UCSD-AML1 (cell line): ENCODE measurements around the gene ATP1A1.

Experiments used
- DNase-seq: peaks from one replicate; lab custom pipeline; 2025; ENCODE audit not compliant: unreplicated experiment; lab: John Stamatoyannopoulos, UW

The ATP1A1 gene

DNA sequence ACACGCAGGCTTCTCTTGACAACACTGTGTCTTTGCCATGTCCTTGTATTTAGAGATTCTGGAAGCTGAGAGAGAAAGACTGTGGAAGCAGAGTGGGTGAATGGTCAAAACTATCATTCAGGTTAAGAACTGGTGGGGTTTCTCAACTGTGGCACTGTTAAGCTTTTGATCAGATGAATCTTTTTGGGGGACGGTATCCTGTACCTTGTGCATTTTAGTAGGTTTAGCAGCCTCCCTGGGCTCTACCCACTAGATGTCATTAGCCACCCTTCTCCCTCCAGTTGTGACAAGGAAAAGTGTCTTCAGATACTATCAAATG, 39.4 kb downstream of the ATP1A1 start:
- no peak for DNase-seq

DNA sequence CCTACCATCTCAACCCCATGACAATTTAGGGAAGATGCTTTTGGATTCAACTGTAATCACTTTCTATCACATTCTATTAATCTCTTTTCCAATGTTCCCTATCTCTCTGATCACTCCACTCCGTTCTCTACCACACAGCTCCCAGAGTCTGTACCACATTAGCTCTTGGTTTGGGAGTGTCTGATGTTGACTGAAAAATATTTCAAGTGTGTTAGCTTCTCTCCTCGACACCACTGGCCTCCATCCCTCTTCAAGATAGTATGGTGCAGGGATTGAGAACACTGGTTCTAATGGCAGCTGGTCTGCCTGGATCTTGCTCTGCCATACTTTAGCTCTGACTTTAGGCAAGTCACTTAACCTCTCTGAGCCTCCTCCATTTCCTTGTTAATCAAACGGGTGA, 39.9 kb downstream of the ATP1A1 start:
- DNase-seq, result no peak

DNA sequence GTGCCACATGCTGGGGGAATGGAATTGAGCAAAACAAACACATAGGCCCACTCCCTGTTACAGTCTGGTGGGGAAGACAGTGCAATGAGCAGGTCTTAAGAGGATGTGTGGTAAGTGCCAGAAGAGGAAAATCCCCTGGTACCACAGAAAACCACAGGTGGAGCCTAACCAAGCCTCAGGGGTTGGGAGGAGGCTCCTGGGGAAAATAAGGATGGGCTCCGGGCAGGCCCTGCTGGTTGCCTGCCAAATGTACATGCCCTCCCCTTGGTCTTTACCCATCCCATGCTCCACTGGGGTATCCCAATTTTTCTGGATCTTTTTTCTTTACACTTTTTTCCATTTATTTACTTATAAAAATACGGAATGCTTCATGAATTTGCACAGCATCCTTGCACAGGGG, 40.4 kb downstream of the ATP1A1 start:
- DNase-seq, result no peak

DNA sequence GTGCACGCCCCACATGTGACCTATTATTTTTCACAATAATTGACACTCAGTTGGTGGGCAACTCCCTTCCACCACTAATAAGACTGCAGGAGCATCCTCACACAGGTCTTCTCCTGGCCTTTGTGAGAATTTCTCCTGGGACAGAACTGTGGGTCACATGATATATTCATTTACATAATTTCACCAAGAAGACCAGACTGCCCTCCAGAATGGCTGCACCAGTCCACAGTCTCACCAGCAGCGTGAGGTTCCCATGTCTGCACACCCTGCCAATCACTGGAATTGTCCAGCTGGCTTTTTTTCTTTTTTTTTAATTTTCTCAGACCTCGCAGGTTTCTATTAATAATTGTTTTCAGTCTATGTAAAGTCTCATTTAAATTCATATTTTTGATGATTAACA, 41.3 kb downstream of the ATP1A1 start:
- DNase-seq, result no peak

DNA sequence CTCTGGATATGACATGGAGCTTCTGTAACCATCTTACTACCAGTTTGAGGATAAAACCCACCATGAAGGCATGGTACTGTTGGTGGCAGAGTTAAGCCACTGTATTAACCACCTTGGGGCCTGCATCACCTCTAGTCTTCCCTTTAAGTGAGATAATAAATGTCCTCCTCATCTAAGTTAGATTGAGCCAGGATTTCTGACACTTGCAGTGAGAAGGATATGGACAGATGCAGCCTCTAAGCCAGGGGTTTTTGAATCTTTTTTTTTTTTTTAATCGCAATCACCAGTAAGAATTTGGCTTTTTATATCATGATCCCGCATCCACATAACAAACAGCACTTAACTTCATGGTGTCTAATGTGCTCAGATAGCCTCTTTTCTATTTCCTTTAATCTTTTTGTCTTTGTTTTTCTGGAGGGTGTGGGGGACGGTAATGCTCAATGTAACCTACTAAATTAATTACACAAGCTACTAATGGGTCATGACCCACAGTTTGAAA, 42.2 kb downstream of the ATP1A1 start:
- DNase-seq, result no peak

DNA sequence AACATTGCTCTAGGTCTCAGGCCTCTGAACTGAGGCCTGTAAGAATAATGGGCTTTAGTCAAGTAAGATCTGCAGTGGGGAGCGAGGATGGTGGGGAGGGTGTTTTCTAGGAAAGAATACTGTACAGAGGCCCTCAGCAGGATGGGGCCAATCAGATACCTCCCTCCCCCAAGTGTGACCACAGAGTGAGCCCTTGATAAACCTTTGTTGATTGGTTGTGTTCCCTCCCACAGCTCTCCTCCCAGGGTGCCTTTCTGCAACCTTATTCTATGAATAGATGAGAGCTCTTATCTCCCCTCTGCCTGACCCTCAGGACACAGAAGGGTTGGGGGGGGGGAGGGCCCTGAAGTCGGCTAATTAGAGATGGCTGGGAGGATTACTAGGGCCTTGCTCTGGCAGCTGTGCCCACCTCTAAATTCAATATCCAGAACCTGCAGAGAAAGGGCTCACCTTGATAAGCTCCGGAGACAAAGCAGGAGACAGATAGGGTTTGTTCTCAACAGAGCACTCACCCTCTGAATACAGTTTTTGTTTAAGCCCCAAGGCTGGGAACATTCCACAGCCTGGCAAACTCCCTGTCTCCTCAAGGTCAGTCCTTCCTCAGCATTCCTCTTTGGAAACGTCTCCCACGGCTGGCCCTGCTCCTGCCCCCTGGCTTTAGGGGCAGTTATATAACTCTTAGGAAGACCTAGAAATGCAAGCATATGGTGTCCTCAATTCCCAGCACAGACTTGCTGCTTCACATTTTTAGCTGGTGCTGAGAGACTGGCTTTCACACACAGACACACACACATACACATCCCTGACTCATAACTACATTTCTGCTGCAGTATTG, 42.9 kb downstream of the ATP1A1 start:
- DNase-seq, result no peak

DNA sequence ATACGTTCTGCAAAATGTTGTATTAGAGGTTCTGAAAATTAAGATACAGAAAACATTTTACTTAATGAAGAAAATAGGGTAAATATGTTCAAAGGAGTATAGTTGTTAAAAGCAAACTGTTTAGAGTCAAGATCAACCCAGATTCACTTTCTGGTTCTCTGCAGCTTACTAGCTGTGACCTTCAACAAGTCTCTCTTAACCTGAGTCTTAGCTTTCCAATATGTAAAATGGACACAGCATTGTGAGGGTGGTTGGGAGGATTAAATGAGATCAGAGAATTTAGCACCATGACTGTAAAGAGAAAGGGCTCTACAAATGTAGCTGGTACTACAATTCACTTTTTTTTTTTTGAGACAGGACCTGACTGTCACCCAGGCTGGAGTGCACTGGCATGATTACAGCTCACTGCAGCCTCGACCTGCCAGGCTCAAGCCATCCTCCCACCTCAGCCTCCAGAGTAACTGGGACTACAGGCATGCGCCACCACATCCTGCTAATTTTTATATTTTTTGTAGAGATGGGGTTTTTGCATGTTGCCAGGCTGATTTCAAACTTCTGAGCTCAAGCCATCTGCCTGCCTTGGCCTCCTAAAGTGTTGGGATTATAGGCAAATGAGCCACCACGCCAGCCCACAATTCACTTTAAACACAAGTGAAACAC, 43.9 kb downstream of the ATP1A1 start:
- no peak for DNase-seq

DNA sequence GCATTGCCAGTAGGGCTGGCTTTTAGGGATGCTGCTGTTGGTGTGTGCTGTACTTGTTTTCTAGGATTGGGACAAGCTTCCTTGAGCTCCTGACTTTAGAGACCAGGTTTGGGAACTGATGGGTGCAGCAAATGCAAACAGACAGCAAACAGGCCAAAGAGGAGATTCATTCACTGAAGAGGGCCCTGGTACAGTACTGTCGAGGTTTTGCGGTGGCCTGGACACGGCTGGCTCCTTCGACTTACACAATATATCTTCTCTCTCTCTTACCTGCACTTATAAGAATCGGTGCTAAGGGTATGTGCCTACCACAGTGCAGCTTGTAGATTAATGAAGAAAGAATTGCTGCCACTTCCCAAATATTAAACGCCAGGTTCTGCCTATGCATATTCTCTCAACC, 44.6 kb downstream of the ATP1A1 start:
- DNase-seq, result no peak

DNA sequence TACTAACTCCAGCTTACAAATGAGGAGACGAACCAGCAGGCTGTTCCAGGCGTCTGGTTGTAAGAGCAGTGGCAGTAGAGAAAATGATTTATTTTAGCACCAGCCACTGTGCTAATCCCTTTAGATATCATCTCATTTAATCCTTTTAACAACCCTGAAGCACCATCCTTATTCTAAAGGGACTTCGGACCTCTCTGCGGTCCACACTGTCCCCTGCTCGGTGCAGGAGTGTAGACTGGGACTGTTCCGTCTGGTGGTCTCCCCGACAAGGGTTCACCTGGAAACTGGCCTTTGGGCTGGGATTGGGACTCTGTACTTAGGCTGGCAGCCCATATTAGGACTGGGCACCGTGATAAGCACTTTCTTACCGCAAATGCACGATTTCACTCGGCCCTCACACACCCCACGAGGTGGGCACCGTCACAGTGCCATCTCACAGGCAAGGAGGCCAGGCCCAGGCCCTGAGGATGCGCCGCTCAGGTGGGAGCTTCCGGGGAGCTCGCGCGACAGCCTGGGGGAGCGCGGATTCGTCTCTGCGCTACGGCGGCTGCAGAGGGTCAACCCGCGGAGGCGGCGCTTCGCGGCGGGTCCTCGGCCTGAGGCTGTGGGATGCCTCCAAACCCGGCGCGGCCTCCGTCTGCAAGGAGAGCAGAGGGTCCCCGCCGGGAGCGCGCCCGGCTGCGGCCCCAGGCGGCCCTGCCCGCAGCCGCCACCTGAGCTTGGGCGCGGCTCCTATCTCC, 45.2 kb downstream of the ATP1A1 start:
- peak; percentile 69 for DNase-seq

DNA sequence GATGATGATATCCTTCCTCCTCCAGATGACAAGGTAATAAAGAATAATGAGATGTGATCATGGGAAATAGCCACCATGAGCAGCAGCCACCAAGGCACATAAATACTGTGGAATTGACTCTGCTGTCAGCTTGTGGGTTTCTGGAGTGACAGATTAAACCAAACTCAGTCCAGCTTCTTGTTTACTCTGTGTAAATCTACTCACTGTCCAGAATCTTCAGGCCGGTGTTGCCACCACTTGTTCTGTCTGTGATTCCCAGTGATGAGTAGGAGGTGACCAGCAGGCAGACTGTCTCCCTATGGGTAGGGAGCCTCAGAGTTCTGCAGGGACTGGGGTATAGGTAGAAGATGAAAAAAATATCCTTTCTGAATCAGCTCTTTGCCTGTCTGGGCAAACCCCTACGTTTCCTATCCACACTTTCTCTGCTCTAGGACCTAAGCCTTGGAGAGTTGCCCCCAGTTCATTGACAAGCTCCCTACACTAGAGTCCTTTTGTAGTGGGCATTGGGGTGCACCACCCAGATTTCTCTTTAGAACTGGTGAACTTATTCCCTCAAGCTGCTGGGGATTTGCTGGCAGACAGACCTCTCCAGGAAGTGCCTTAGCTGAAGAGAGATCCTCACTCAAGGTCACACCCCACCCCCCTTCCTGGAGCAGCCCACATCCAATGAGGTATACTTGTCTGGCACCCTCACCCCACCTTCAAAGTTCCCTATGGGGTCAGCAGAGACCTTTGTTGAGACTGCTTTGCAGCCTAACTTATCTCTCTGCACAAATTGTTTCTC, 47.6 kb downstream of the ATP1A1 start:
- DNase-seq, result no peak

DNA sequence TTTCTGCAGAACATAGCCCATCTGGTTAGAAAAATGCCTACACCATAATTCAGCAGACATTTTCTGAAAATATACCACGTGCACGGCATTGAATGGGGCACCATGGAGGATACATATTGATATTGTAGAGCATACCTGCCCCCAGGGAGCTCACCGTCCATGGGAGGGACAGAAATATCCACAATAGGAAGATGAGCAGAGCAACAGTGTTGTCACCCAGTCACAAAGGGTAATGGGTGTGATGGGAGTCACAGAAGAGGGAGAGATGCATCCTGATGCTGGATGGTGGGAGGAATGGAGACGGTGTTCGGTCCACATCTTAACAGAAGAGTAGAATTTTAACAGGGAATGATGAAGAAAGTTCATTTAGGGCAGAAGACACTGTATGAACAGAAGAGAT, 51.4 kb downstream of the ATP1A1 start:
- no peak for DNase-seq

DNA sequence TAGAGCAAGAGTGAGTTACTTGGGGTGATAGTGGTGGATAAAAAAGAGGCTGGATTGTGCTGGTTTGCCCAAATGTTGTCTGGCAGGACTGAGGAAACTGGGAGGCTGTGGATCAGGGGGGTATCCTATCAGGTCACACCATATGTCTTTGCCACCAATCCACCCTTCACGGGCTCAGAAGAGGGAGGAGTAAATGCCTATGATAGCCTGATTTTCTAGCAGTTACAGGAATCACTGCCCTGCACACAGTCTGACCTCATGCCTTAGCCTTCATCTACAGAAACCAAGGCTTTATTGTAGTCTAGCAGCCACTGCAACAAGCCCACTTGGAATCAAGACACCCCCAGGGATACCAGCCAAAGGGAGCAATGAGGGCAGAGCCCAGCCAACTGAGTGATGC, 51.8 kb downstream of the ATP1A1 start:
- DNase-seq, result no peak

DNA sequence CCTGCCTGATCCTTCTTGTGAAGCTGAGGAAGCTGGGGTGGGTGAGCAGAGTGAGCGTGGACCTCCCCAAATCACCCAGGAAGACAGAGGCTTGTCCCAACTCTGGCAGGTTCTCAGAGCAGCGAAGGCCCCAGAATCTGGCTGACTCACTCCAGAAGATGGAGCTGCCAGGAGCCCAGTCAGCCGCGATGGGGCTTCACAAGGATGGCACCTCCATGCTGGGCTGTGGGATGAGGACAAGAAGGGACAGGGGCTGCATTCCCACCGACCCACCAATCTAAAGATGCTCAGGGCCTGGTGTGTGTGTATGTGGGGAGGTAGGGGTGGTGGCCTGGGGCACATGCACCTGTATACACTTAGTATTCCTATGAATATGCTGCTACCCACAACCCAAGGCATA, 52.9 kb downstream of the ATP1A1 start:
- DNase-seq, result no peak

DNA sequence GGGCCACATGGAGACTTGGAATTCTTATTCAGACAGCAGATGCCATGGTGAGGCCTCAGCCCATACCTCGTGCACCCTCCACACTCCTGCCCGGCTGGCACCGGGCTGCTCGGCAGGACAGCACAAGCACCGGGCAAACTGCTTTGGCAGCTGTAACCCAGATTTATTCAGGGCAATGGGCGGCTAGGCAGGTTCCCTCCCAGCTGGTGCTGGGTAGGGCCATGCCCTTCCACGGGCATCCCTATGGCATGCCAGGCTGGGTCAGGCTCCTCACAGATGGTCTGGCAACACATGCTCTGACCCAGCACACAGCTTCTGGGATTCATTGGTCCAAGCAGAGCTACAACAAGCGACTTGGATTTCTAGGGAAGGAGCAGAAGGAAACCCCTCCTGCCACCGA, 53.4 kb downstream of the ATP1A1 start:
- no peak for DNase-seq

DNA sequence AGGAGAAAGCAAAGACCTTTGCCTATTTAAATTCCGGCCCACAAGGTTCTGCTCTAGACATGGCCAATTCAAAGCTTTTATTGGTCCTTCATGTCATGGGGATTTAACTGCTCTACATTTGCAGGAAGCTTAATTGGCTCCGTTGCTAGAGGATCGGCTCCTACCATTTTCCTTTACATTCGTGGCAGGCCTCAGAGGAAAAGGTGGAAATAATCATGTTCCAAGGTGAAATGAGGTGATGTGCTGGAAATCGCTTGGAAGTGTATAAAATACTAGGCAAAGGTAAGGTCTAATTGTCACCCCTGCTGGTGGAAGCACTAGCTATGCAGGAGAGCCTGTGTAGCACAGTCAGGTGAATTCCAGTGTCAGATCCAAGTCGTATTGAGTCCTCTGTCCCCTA, 55.5 kb downstream of the ATP1A1 start:
- no peak for DNase-seq

DNA sequence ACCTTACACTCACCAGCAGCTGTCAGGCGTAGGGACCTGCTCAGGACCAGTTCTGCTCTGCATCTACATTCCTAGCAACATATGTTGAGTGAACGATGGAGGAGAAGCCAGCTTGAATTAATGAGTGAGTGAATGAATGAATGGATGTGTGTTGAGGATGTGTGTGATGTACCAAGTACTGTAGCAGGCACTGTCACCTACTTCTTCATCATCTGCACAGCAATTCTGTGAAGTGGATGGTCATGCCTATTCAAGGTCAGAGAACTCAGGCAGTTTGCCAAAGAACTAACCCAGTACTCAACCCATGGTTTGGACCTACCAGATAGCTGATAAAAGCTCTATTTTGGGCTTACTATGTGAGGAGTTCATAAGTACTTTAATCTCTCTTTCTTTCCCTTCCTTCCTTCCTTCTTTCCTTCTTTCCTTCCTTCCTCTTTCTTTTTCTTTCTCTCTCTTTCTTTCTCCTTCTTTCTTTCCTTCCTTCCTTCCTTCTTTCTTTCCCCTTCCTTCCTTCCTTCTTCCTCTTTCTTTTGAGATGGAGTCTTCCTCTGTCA, 56.9 kb downstream of the ATP1A1 start:
- DNase-seq, result no peak

DNA sequence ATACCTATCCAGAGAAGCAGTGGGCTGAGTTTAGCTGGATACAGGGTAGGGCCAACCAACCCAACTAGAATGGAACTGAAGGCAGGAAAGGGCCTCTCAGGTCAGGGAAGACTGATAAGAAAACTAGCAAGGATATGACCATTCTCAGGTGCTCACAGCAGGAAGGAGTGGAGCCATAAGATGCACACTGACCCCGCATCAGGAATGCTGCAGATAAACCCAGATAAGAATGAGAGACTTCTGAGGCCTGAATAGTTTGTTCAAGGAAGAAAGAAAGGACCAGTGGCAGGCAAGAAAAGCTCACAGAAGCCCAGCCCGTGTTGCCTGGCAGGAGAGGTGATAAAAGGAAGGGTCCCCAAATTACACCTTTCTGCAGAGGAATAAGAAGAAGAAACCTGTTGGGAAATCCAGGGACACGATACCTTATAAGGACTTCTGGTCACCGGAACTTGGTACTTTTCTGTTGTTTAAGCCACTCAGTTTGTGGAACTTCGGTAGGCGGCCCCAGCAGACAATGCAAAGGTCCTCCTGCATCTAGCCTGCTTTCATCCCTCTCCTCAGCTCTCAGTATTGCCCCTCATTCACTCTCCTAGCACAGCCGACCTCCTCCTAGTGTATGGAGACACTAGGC, 58.9 kb downstream of the ATP1A1 start:
- no peak for DNase-seq

DNA sequence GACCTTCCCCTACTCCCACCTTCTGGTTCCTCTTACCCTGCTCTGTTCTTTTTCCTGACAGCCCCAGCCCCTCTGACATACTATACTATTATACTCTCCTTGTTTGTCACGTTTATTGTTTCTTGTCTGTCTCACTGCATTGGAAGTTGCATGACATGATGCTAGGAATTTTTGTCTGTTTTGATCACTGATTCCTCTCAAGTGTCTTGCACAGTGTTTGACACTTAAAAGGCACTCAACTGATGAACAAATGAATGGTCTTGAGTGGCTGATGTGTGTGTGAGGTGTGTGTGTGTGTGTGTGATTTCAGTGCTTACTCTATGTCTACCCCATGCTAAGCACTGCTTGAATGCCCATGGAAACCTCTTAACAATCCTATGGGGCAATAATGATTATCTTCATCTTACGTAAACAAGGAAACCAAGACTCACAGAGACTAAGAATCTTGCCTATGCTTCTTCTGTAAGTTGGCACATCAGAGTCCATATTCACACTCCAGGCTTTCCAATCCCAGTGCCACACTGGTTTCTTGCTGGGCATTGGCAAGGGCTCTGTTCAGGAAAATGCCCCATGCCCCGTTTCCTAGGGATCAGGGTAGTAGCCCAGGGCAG, 59.7 kb downstream of the ATP1A1 start:
- no peak for DNase-seq

DNA sequence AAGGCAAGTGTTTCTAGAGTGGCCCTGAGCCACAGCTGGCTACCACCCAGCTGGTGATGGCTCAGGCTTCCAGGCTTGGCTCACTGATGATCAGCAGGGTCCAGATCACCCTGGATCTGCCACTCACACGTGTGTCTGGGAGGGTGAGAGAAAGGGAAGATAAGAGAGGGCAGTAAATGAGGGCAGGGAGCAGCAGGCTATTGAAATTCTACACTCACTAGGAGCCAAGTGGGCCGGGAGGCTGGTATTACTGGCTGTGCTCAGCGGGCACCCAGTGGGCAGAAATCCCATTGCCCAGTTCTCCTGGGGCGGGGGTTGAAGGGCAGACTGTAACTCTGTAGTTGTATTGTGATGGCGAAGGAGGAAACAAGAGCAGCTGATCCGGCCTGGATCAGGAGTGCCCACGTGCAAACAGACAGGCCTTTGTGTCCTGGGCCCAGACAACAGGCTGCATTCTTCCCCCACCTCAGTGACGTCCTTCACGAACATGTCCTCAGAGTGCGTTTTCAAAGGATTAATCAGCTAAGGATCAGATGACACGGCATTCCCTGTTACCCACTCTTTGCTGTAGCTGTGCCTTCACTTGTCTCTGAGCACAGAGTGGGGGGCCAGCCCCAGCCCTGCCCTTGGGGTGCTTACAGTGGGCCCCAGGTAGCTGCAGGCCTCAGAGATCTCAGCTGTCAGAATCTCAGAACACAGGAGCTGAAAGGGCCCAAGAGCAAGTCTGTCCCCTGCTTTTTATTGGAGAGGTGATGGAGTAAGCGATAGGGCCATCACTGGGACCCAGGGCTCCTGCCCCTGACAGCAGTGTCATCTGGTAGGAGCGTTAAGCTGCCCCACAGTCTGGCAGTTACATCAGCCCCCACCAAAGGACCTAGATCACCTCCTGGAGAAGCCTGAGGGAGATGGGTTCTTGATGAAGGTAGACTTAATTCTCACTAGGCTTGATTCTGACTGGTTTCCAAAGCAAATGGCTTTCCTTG, 60.5 kb downstream of the ATP1A1 start:
- DNase-seq, result no peak
